HG02870 (cell line): ENCODE data around the gene TBL1XR1.

Experiments used
- ATAC-seq: cut with Tn5 transposase; IDR thresholded peaks from one replicate; pipeline ENCODE4 v1.9.1; 2021; ENCODE audit warnings: mild to moderate bottlenecking, moderate library complexity; ENCODE audit not compliant: unreplicated experiment

TBL1XR1 gene

DNA sequence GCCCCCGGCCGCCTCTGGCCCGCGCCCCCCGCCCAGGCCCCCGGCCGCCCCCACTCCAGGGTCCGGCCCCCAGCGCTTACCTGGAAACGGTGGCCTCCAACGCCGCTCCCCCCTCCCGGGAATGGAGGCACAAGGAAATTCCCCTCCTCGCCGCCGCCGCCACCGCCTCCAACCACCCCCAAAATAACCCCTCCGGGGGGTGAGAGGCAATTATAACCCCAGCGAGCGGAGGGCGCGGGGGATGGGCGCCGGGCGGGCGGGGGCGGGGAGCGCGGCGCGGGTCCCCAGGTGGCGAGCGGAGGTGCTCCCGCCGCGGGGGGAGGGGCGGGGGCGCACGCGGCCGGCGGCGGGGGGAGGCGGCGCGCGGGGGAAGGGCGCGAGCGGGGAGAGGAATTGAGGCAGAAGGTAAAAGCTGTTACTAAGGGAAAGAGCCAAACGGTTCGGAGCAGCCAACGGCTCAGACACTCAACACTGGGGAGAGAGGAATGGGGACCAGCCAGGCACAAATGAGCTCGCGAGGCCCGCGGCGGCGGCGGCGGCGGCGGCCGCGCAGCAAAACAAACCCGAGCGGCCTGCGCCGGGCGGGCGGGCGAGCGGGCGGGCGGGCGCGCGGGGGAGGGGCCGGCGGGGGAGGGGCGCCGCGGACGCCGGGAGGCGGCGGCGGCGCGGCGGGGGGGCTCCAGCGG lies at the start of gene TBL1XR1:
TSS of gene TBL1XR1 (minus strand) at position 442 of the 686 bp plus-strand sequence. CDS start 132,505 bp downstream, outside the sequence.
- peak; percentile 29 for ATAC-seq

- no peak for ATAC-seq
These were observed 48.0 kb upstream of the TBL1XR1 start for GRCh38 chr3:177245250-177245649.

- no peak for ATAC-seq
These were observed 47.3 kb upstream of the TBL1XR1 start for GRCh38 chr3:177244606-177245005.

DNA sequence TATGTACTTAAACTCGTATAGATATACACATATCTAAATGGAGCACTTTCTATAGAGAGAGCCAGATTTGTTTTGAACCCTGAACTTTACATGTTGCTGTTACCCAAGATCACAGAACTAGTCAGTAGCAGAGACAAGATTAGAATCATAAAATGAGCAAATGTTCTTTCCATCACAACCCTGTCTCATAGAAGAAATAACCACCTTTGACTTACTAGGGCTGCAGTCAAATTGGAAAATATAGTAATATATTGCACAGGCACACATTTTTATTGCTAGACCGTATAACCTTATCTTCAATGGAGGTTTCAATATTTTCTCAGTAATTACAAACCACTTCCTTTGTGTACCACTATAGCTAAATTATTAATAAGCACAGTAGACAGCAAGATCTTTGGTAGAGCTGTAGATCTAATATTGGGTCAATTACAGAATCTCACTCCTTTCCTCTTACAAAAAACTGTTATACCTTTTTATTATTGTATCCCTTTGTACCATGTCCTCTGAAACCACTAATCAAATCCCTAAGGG lies 41.5 kb upstream of the TBL1XR1 start:
- no peak for ATAC-seq

- ATAC-seq = no peak
These were observed 39.9 kb upstream of the TBL1XR1 start for GRCh38 chr3:177237206-177237605.

DNA sequence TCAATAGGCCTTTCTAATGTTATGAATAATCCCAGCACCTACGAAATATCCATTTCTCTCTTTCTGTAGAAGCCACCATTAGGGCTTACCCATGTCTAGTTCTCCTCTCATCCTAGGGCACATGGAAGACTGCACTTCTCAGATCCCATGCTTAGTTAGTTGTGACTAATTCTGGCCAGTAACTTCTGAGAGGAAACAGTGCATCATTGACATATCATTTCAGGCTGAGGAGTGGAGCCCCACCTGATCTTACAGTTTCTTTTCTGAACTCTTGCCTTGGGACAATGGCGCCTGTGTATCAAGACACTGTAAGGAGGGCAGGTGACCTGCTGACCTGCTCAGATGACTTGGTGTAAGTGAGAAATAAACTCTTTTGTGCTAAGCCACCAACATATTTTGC lies 39.4 kb upstream of the TBL1XR1 start:
- no peak for ATAC-seq

GRCh38 chr3:177234121-177234520 lies 36.8 kb upstream of the TBL1XR1 start:
- no peak for ATAC-seq

DNA sequence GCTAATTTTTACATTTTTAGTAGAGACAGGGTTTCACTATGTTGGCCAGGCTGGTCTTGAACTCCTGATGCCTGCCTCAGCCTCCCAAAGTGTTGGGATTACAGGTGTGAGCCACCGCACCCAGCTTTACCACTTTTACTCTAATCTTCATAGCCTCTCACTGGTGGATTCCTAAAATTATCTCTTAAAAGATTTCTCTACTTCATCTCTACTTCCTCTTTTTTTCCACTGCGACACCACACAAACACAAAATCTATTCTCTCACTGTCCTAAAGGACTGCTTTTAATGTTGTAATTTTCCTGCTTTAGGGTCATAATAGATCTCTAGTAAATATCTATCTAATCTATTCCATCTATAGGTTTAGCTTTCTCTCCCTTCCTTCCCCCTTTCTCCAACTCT lies 34.0 kb upstream of the TBL1XR1 start:
- no peak for ATAC-seq

DNA sequence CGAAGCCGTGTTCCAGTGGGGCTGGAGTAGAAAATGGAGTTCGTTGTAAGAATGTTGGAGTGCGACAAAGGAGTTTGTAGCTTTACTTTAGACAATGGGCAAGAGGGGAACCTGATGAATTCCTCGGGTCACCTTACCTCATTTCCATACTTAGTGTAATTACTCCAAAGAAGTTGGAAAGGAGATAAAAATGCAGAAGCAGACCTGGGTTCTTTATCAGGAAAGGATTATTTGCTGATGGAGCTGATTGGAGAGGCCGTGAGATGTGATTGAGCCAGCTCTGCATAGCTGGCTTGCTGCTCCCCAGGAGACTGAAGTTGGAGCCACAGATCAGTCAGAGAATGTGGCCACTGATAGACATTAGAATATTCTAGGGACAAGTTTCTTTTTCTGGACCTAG lies 33.4 kb upstream of the TBL1XR1 start:
- no peak for ATAC-seq

DNA sequence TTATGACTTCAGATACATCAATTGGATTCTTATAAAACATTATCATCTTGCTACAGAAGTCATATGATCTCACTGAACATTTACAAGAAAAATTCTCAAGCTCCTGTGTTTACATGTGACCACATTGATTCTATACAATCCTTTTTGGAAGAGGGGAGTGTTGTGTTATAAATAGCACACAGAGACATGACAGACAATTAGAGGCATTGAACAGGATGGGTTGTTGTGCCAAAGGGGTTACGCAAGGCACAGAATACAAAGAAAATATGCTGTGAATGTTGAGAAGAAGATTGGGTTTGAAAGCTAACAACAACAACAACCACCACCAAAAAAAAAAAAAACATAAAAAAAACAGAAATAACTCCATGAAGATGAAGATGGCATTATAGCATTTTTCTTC lies 32.5 kb upstream of the TBL1XR1 start:
- no peak for ATAC-seq

DNA sequence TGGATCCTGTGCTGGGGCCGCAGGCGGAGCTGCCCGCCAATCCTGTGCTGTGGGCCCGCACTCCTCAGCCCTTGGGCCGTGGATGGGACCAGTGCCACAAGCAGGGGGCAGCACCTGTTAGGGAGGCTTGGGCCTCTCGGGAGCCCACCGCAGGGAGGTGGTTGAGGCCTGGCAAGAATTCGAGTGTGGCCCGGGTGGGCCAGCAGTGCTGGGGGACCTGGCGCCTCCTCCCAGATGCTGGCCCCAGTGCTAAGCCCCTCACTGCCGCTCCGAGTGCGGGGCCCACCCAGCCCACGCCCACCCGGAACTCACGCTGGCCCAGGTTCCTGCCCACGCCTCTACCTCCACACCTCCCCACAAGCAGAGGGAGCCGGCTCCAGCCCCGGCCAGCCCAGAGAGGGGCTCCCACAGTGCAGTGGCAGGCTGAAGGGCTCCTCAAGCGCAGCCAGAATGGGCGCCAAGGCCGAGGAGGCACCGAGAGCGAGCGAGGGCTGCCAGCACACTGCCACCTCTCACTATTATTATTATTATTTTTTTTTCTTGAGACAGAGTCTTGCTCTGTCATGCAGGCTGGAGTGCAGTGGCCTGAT lies 31.4 kb upstream of the TBL1XR1 start:
- ATAC-seq = no peak

- ATAC-seq = no peak
These were observed 27.1 kb upstream of the TBL1XR1 start for GRCh38 chr3:177224414-177224813.

DNA sequence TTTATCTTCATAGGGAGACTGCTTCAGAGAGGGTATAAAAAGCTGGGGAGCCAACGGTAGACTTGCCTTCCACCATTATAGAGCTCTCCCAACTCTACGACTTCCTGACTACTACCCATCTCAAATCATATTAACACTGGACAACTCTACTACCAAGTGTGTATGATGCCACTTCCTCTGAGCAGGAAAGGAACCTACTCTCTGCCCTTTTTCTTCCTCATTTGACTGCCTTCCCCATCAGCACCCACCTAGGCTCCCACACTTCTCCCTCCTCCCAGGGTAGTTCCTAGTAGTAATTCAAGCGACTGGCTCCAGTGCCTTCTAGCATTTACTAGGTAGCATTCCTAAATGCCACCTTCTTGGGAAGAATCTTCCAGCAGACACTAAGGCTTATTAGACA lies 24.5 kb upstream of the TBL1XR1 start:
- ATAC-seq = no peak

DNA sequence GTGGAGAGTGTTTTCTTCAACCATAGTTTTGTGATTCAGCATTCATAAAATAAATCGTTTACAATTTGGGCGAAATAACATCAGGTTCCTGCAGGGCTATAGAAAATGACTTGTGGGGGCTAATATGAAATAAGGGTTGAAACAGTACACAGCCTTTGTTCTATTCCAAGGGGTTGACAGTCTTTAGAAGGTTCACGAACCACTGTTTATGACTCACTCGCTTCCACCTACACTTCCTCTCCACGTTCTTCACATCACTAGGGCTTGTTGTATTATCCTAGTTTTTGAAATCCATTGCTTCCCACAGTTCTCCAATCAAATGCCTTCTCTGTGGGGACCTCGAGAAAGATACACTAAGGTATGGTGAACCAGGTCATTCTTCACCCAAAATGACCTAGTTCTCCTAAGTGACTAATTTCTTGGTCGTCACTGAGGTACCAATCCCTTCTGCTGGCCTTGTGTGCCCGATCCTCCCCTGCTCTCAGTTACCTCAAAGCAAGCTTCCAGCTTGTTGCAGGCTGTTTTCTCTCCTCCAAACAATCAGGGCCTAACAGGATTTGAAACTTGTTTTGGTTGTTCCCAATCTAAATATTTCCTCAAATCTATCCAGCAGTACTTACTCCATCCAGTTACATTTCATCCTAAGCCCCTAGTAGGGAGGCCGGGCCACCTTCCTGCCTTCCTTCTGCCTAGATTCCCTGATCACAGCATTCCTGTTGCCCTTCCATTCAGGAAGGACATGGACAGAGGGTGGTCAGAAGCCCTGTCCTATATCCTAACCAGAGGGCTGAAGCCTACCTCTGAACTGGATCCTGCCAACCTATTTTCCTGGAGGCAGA lies 23.1 kb upstream of the TBL1XR1 start:
- ATAC-seq = no peak

DNA sequence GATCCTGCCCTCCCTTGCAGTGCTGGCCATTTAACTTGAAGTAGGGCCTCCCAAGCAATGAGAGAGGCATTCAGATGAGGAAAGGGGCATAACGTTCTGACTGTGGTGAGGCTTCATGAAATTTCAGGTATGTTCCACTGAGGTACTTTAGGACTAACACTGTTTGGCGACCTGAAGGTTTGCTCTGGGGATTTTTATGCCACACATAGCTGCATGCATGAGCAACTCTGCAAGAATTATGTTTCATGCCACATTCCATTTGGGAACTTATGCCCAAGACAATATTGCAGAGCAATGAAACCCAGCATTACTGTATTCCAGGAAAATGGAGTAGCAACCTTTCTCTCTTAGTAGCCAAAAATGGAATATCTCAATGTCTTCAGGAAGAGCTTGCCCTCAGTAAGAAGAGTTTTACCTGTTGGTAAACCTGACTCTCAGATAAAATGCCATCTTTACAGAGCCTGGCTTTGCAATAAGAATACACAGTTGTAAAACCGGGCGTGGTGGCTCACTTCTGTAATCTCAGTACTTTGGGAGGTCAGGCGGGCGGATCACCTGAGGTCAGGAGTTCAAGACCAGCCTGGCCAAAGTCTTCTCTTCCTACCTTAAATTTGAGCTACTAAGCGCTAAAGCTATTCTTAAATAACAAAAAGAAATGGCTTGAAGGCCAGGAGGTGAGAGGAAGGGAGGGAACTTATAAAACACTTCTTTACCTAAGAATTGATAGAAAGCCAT lies 16.7 kb upstream of the TBL1XR1 start:
- no peak for ATAC-seq

- no peak for ATAC-seq
These were observed 15.5 kb upstream of the TBL1XR1 start for GRCh38 chr3:177212756-177213155.

DNA sequence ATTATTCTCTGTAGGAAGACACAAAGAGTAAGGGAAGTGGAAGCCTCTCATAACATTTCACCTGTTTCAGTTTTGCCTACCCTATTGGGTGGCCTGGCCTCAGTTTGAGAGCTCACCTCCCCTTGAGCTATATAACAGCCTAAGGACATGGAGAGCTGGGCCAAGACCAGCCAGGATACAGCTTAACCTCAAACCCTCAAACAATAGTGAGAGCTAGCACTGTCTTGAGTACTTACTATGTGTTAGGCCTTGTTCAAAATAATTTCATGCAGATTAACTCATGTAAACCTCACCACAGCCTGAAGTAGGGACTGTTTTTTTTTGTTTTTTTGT lies 15.0 kb upstream of the TBL1XR1 start:
- ATAC-seq = no peak

GRCh38 chr3:177211503-177212277 lies 14.4 kb upstream of the TBL1XR1 start:
- no peak for ATAC-seq

DNA sequence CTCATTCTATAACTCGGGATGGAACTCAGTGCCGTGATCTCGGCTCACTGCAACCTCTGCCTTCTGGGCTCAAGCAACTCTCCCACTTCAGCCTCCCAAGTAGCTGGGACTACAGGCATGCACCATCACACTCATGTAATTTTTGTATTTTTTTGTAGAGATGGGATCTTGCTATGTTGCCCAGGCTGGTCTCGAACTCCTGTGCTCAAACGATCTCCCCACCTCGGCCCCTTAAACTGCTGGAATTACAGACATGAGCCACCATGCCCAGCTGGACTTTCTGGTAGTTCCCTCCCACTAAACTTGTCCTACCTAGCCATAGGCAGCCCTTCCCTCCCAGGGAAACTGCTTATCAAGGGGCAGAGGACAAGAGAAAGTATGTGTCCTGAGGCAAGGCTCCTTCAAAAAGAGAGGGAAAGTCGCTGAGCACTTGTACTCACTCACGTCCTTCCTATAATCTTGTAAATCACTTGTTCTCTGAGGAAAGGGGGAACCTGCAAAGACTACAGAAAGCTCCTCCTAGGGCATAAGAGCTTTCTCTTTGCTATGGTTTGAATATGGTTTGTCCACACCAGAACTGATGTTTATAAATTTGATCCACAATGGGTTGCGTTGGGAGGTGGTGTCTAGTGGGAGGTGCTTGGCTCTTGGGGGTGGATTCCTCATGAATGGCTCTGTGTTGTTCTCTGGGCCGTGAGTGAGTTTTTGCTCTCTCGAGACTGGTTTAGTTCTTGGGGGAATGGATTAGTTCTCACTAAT lies 13.6 kb upstream of the TBL1XR1 start:
- no peak for ATAC-seq

GRCh38 chr3:177209509-177209908 lies 12.2 kb upstream of the TBL1XR1 start:
- no peak for ATAC-seq
